Neural cell (in vitro differentiated cells): ENCODE data around the gene SLCO3A1.

Source experiments
- CTCF ChIP-seq: fragments of 450-650 bp; IDR thresholded peaks from 2 replicates; pipeline ENCODE4 v1.5.1; 2014; ENCODE audit warnings: antibody characterized with exemption, mild to moderate bottlenecking, moderate library complexity; ENCODE audit not compliant: poor library complexity, severe bottlenecking
- EP300 ChIP-seq: fragments of 450-650 bp; conservative IDR thresholded peaks from 2 replicates; pipeline ENCODE4 v1.6.1; 2014; ENCODE audit warnings: antibody characterized with exemption, mild to moderate bottlenecking, moderate library complexity; ENCODE audit not compliant: poor library complexity, severe bottlenecking
- EZH2 ChIP-seq: fragments of 200-600, 300-800 bp; shearing (Covaris generic), sonication (generic); IDR thresholded peaks from 2 replicates; pipeline ENCODE4 v1.6.1; 2014; ENCODE audit warnings: antibody characterized with exemption, low read length, borderline replicate concordance, mild to moderate bottlenecking; ENCODE audit not compliant: insufficient read depth, poor library complexity, severe bottlenecking
- MXI1 ChIP-seq: fragments of 450-650 bp; conservative IDR thresholded peaks from 2 replicates; pipeline ENCODE4 v1.6.1; 2014; ENCODE audit warnings: antibody characterized with exemption, mild to moderate bottlenecking; ENCODE audit not compliant: poor library complexity, severe bottlenecking
- POLR2AphosphoS5 ChIP-seq: IDR thresholded peaks from 2 replicates; pipeline ENCODE4 v1.6.1; 2012
- RAD21 ChIP-seq: fragments of 450-650 bp; conservative IDR thresholded peaks from 2 replicates; pipeline ENCODE4 v1.6.1; 2014; ENCODE audit warnings: antibody characterized with exemption, mild to moderate bottlenecking, moderate library complexity
- REST ChIP-seq: IDR thresholded peaks from 2 replicates; pipeline ENCODE4 v1.6.1; 2012; ENCODE audit warnings: borderline replicate concordance
- SMC3 ChIP-seq: fragments of 450-650 bp; conservative IDR thresholded peaks from 2 replicates; pipeline ENCODE4 v1.6.1; 2014; ENCODE audit warnings: antibody characterized with exemption, mild to moderate bottlenecking, moderate library complexity; ENCODE audit not compliant: poor library complexity

GRCh38 chr15:91983729-91984340, 130.3 kb downstream of the SLCO3A1 start:
- TF ChIP-seq EZH2 (no peak), CTCF (no peak), SMC3 (no peak), POLR2AphosphoS5 (no peak), REST (no peak), EP300 (no peak), RAD21 (no peak), MXI1 (no peak)
